ENCODE measurements around the gene ACTR6.
"Not testable (repeated sequence)": the region's sequence is repeated elsewhere in the genome, so short reads cannot be mapped to it uniquely, and the experiment has no call there.

The ACTR6 gene

GRCh38 chr12:100200463-100201181 lies at the start of gene ACTR6:
Gene ACTR6 (plus strand): TSS chr12:100200815. CDS start chr12:100200852, 37 bp downstream.
- DNase-seq = peak; percentile 97

- DNase-seq = no peak
Observed at GRCh38 chr12:100151769-100152168, 48.8 kb upstream of the ACTR6 start.

GRCh38 chr12:100153131-100153530 lies 47.5 kb upstream of the ACTR6 start:
- DNase-seq = no peak

GRCh38 chr12:100154474-100155247 lies 46.0 kb upstream of the ACTR6 start:
- DNase-seq = peak; percentile 90

GRCh38 chr12:100156731-100157426 lies 43.7 kb upstream of the ACTR6 start:
- no peak for DNase-seq

GRCh38 chr12:100157427-100157821 lies 43.2 kb upstream of the ACTR6 start:
- DNase-seq = no peak

DNA sequence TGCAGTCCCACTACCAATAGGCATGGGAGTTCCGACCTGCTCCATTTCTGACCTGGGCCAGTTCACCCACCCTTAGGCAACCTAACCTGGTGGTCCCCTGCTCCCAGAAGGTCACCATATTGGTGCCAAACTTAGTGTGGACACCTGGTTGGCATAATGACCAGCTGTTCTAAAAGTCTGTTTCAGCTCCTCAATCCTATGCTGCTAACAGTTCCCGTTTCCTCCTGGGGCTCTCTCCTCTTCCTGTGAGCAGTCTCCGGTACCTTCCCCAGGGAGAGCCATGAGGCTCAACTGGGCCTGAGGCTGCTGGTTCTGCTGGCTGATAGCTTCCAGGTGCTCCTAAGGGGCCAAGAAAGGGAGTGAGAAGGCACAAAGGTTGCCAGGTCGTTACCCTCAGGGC lies 42.1 kb upstream of the ACTR6 start:
- no peak for DNase-seq

DNA sequence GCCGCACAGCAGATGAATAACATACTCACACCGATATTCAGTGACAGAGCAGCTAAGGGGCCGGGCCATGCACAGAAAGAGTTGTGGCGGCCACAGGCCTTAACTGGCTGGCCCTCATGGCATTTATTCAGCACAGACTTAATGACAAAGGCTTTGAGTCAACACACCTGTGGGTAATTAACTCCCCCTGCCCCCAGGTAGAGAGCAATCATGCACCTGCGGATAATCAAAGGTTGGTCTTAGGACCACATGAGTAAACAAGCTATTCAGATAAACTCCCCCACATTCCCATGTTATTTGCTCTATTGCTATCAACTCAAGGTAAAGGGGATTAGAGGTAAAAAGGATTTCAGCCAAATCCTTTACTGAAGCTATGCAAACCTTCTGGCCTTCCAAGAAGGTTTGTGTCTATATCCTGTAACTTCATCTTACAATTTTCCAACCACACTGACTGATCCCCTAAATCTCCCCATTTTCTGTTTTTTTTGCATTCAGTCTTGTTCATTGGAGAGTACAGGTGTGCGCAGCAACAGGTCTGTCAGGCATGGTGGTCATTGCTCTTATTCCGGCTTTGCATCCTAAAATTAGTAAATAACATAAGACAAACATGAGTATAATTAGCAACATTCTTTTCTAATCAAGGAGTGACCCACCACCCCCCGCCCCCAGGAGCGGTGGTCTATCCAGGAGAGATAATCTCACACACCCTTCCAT lies 41.1 kb upstream of the ACTR6 start:
- DNase-seq = no peak

GRCh38 chr12:100163416-100164152 lies 37.0 kb upstream of the ACTR6 start:
- DNase-seq = peak; percentile 84

DNA sequence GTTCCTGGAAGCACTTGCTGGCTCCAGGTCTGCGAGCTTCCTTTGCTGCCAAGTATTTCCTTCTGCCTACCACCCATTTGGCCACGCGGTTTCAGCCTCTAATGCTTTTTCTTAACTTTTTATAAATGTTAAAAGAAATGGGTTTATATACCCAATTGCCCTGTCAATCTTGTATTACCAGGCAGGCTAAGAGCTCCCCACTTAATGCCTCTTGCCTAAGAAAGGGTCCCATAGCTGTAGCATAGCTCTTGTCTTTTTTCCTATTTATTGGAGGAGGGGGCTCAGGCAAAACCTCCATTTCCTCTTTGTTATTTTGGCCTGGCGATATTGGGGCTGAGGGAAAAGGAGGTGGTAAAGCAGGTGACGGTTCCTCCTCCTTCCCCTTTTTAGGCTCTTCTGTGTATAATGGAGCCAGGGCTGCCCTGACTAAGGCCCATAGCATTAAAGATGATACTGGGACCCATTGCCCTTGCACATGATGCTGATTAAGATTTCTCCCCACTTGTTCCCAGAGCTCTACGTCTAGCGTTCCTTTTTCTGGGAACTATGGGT lies 36.4 kb upstream of the ACTR6 start:
- DNase-seq = no peak

DNA sequence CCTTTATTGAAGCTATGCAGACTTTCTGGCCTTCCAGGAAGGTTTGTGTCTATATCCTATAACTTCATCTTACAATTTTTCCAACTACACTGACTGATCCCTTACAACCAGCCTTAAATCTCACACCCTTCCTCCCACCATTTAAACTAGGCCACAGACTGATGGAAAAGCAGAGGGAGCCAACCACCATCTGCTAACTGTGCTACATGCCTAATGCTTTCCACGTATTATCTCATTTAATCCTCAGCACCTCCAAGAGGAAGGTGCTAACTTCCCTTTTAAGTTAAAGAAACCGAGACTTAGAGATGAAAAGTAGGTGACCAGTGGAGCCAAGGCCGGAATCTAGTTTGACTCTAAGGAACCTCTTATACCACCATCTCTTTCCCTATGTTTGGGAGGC lies 35.3 kb upstream of the ACTR6 start:
- DNase-seq = no peak

GRCh38 chr12:100166232-100166631 lies 34.4 kb upstream of the ACTR6 start:
- no peak for DNase-seq

DNA sequence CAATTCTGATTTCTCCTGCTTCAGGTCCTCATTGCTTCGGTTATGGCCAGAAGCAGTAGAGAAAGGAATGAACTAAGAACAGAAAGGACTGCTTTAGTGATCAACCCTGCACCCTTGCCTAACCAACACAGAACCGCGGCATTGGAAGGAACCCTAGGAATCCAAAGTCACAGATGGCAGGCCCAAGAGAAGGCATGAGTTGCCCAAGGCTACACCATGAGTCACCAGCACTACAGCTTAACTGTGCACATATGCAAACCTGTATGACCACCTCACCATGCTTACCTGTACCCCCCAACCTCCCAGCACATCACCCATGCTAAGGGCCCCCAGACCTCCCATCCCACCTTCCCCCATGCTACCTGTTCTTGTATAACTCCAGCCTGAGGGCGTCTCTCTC lies 32.1 kb upstream of the ACTR6 start:
- DNase-seq = no peak

GRCh38 chr12:100169345-100169744 lies 31.3 kb upstream of the ACTR6 start:
- no peak for DNase-seq

- no peak for DNase-seq
Observed at GRCh38 chr12:100170313-100170858, 30.2 kb upstream of the ACTR6 start.

GRCh38 chr12:100171248-100171647 lies 29.4 kb upstream of the ACTR6 start:
- DNase-seq = no peak

GRCh38 chr12:100173111-100173510 lies 27.5 kb upstream of the ACTR6 start:
- no peak for DNase-seq

- no peak for DNase-seq
Observed at GRCh38 chr12:100174495-100174894, 26.1 kb upstream of the ACTR6 start.

GRCh38 chr12:100176493-100176892 lies 24.1 kb upstream of the ACTR6 start:
- DNase-seq = not testable (repeated sequence)

DNA sequence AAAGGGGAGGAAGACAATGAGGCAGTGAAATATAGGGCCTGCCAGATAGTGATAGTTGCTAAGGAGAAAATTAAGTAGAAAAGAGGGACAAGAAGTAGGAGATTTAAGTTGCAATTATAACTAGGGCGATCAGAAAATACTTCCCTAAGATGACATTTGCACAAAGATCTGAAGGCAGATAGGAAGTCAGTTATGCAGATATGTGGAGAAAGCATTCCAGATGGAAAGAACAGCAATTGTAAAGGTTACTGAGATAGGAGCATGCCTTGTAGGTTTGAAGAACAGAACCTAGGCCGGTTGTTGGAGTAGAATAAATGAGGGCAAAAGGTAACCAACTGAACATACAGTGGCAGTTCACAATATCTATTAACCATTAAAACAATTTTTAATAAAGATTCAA lies 21.4 kb upstream of the ACTR6 start:
- no peak for DNase-seq

DNA sequence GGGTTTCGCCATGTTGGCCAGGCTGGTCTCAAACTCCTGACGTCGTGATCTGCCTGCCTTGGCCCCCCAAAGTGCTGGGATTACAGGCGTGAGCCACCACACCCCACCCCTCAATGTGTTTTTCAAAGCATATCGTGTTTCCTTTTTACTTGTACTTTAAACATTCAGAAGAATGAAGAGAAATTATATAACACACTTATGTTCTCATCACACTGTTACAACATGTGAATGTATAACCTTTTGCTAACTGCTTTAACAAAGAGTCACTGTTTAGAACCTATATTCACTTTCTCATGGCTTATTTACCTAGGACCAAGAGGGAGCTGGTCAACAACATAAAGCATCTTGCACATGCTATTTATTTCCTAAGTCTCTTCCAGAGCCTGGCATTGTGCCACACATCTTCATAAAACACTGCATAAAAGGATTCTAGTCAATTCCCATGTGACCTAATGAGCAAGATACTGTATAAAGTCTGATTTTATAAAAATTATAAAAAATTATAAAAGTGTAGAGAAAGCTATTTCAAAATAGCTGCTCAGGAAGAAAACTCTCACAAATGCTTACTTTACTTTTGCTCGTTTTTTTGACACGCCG lies 16.0 kb upstream of the ACTR6 start:
- DNase-seq = no peak

Measured in activated CD8-positive, alpha-beta memory T cell treated with anti-CD3 and anti-CD28 coated beads for 24 hours (primary cell).